ENCODE measurements around the gene PARD3. TPM values are rescaled to one million over a fixed set of nuclear protein-coding genes. Genes with fewer than 3 reads are reported as not detected.

PARD3 gene
- total RNA-seq, 1 experiment from 2014 or later = 46.3 TPM

GRCh38 chr10:34543716-34544115 is 271.4 kb downstream of the PARD3 start:
- ChIA-PET CTCF (no interaction called here), POLR2A (no interaction called here)

More at GRCh38 chr10:34543716-34544115, 271.4 kb downstream of the PARD3 start:
- H3K9me2 ChIP-seq (ENCODE audit: insufficient read depth) = no peaks in the 10 kb centered on the region
- no peaks in the 10 kb centered on the region for H3K79me2 ChIP-seq (ENCODE audit: insufficient read depth, low read length)
- H3K27me3 ChIP-seq (ENCODE audit: insufficient read depth, low read length) = no peaks in the 10 kb centered on the region
- H3K4me2 ChIP-seq (ENCODE audit: low read length) = no peak overlapping the region
- ATAC-seq (no peak), DNase-seq (ENCODE audit: low read depth, low spot score) (no peak)
- TF ChIP-seq ELF1 (IDR thresholded peaks at IDR 0.05; ENCODE audit: borderline replicate concordance, low read depth) (no peak), ATF3 (IDR thresholded peaks at IDR 0.05) (no peak), CBX3 (IDR thresholded peaks at IDR 0.05; ENCODE audit: low read depth) (no peak), EZH2 (IDR thresholded peaks at IDR 0.05) (no peak), EGR1 (IDR thresholded peaks at IDR 0.05; ENCODE audit: low read depth) (no peak), POLR2A (IDR thresholded peaks at IDR 0.05; ENCODE audit: borderline replicate concordance, extremely low read depth, insufficient read depth, insufficient read length) (no peak), EZH2phosphoT487 (IDR thresholded peaks at IDR 0.05; ENCODE audit: borderline replicate concordance) (no peak), ZNF274 (IDR thresholded peaks at IDR 0.05; ENCODE audit: low read depth, low read length) (no peak), ZFX (IDR thresholded peaks at IDR 0.05) (no peak), SRF (IDR thresholded peaks at IDR 0.05; ENCODE audit: low read depth) (no peak), SIN3A (IDR thresholded peaks at IDR 0.05; ENCODE audit: low read depth) (no peak), JUND (IDR thresholded peaks at IDR 0.05) (no peak), ZBTB33 (IDR thresholded peaks at IDR 0.05; ENCODE audit: extremely low read depth, insufficient replicate concordance, low read length) (no peak), MAX (IDR thresholded peaks at IDR 0.05) (no peak), FOSL1 (IDR thresholded peaks at IDR 0.05; ENCODE audit: low read depth) (no peak), RAD21 (IDR thresholded peaks at IDR 0.05; ENCODE audit: low read depth) (no peak)
- TF ChIP-seq, protein P1, sequence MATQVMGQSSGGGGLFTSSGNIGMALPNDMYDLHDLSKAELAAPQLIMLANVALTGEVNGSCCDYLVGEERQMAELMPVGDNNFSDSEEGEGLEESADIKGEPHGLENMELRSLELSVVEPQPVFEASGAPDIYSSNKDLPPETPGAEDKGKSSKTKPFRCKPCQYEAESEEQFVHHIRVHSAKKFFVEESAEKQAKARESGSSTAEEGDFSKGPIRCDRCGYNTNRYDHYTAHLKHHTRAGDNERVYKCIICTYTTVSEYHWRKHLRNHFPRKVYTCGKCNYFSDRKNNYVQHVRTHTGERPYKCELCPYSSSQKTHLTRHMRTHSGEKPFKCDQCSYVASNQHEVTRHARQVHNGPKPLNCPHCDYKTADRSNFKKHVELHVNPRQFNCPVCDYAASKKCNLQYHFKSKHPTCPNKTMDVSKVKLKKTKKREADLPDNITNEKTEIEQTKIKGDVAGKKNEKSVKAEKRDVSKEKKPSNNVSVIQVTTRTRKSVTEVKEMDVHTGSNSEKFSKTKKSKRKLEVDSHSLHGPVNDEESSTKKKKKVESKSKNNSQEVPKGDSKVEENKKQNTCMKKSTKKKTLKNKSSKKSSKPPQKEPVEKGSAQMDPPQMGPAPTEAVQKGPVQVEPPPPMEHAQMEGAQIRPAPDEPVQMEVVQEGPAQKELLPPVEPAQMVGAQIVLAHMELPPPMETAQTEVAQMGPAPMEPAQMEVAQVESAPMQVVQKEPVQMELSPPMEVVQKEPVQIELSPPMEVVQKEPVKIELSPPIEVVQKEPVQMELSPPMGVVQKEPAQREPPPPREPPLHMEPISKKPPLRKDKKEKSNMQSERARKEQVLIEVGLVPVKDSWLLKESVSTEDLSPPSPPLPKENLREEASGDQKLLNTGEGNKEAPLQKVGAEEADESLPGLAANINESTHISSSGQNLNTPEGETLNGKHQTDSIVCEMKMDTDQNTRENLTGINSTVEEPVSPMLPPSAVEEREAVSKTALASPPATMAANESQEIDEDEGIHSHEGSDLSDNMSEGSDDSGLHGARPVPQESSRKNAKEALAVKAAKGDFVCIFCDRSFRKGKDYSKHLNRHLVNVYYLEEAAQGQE (IDR thresholded peaks at IDR 0.05; ENCODE audit: low read depth) = no peak
- TF ChIP-seq, protein P2, sequence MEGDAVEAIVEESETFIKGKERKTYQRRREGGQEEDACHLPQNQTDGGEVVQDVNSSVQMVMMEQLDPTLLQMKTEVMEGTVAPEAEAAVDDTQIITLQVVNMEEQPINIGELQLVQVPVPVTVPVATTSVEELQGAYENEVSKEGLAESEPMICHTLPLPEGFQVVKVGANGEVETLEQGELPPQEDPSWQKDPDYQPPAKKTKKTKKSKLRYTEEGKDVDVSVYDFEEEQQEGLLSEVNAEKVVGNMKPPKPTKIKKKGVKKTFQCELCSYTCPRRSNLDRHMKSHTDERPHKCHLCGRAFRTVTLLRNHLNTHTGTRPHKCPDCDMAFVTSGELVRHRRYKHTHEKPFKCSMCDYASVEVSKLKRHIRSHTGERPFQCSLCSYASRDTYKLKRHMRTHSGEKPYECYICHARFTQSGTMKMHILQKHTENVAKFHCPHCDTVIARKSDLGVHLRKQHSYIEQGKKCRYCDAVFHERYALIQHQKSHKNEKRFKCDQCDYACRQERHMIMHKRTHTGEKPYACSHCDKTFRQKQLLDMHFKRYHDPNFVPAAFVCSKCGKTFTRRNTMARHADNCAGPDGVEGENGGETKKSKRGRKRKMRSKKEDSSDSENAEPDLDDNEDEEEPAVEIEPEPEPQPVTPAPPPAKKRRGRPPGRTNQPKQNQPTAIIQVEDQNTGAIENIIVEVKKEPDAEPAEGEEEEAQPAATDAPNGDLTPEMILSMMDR (IDR thresholded peaks at IDR 0.05 in 2 of 3, conservative IDR thresholded peaks at IDR 0.05 in 1 of 3; ENCODE audit: borderline replicate concordance in 1 of 3, insufficient read depth in 1 of 3, low read depth in 2 of 3, low read length in 2 of 3) = no peak
- H3K9me3 ChIP-seq (ENCODE audit: control insufficient read depth in 1 of 2, insufficient read depth in 1 of 2, low read depth in 1 of 2, low read length in 2 of 2) = no peaks in the 10 kb centered on the region
- no peak overlapping the region for H3K27ac ChIP-seq (ENCODE audit: low read depth, low read length)
- H4K20me1 ChIP-seq (ENCODE audit: insufficient read depth) = no peaks in the 10 kb centered on the region
- no peaks in the 10 kb centered on the region for H3K4me1 ChIP-seq (ENCODE audit: control insufficient read depth in 1 of 2, insufficient read depth in 2 of 2, low read length in 2 of 2)
- H2AFZ ChIP-seq (ENCODE audit: low read depth, low read length, poor library complexity, severe bottlenecking) = no peak overlapping the region
- RAD21 ChIA-PET (ENCODE audit: low non-redundant PET in 1 of 2, low total read pairs in 2 of 2, uncharacterized antibody in 2 of 2, unreplicated experiment in 2 of 2) = no interaction called here
- BruUV-seq (replicated peaks) = no TSS peak
- H3K36me3 ChIP-seq (ENCODE audit: control insufficient read depth in 1 of 2, insufficient read depth in 2 of 2, low read length in 2 of 2) = no peaks in the 10 kb centered on the region
- intact Hi-C loops (cut with micrococcal nuclease) = no loop called here
- no peak overlapping the region for H3K4me3 ChIP-seq (replicated peaks in 1 of 2; ENCODE audit: low read depth in 1 of 2, low read length in 2 of 2)
- no peak overlapping the region for H3K9ac ChIP-seq (ENCODE audit: low read length)

All from HCT116 (cell line).